HEK293 (cell line): ENCODE measurements around the gene RANBP10.

Source experiments
- CTCF ChIA-PET: fragments of 350-600 bp; formaldehyde crosslinking; extraction: SDS; loops from one replicate; lab custom pipeline; 2021; ENCODE audit warnings: antibody characterized with exemption; lab: Yijun Ruan, JAX
- POLR2A ChIA-PET: fragments of 300-600 bp; formaldehyde crosslinking; extraction: SDS; loops from one replicate; lab custom pipeline; 2020; ENCODE audit warnings: antibody characterized with exemption, inconsistent platforms; lab: Yijun Ruan, JAX
- H3K27ac ChIP-seq: fragments of 200-500 bp; sonication (Bioruptor generic); 2 replicates; pipeline ENCODE4 v1.5.1; 2014; ENCODE audit warnings: low read depth, low read length, control low read depth, inconsistent platforms; ENCODE audit errors: extremely low read depth
- H3K36me3 ChIP-seq, 2 experiments: fragments of 200-500 bp in 1 of 2; sonication (Bioruptor generic) in 1 of 2; 1 replicate in 1 of 2; 2 replicates in 1 of 2; pipeline ENCODE4 v1.5.1; 2014 to 2017; ENCODE audit warnings: inconsistent platforms in 2 of 2, low read length in 2 of 2; ENCODE audit not compliant: control insufficient read depth in 2 of 2, insufficient read depth in 1 of 2
- H3K4me1 ChIP-seq: fragments of 200-500 bp; sonication (Bioruptor generic); 2 replicates; pipeline ENCODE4 v1.5.1; 2014; ENCODE audit warnings: mild to moderate bottlenecking, low read length, inconsistent platforms; ENCODE audit not compliant: control insufficient read depth, insufficient read depth
- H3K4me3 ChIP-seq: 2 replicates; pipeline ENCODE4 v1.5.1; 2011; ENCODE audit warnings: low read depth, mild to moderate bottlenecking, control low read depth, low read length, moderate library complexity
- H3K9me3 ChIP-seq: fragments of 200-500 bp; sonication (Bioruptor generic); 2 replicates; pipeline ENCODE4 v1.5.1; 2014; ENCODE audit warnings: low read depth, low read length, inconsistent platforms; ENCODE audit not compliant: control insufficient read depth, insufficient read depth
- BCL11A ChIP-seq: fragments of 450-650 bp; formaldehyde crosslinking; IDR thresholded peaks from 2 replicates; pipeline ENCODE4 v1.5.1; 2016; ENCODE audit warnings: low read depth, missing biosample characterization, missing genetic modification characterization
- GLIS1 ChIP-seq: fragments of 450-650 bp; formaldehyde crosslinking; IDR thresholded peaks from 2 replicates; pipeline ENCODE4 v1.5.1; 2016; ENCODE audit warnings: missing biosample characterization, missing genetic modification characterization
- IKZF3 ChIP-seq: fragments of 450-650 bp; IDR thresholded peaks from 2 replicates; pipeline ENCODE4 v1.5.0; 2018; ENCODE audit warnings: missing biosample characterization, mild to moderate bottlenecking, missing genetic modification characterization, moderate library complexity
- KLF1 ChIP-seq: fragments of 450-650 bp; formaldehyde crosslinking; IDR thresholded peaks from 2 replicates; pipeline ENCODE4 v1.5.1; 2016; ENCODE audit warnings: missing biosample characterization, missing genetic modification characterization
- KLF7 ChIP-seq: fragments of 450-650 bp; formaldehyde crosslinking; IDR thresholded peaks from 2 replicates; pipeline ENCODE4 v1.5.1; 2016; ENCODE audit warnings: missing biosample characterization, missing genetic modification characterization, borderline replicate concordance
- KLF9 ChIP-seq: fragments of 450-650 bp; formaldehyde crosslinking; IDR thresholded peaks from 2 replicates; pipeline ENCODE4 v1.5.1; 2016; ENCODE audit warnings: missing biosample characterization, missing genetic modification characterization, low read depth
- MZF1 ChIP-seq: fragments of 450-650 bp; formaldehyde crosslinking; IDR thresholded peaks from 2 replicates; pipeline ENCODE4 v1.5.1; 2017; ENCODE audit warnings: missing biosample characterization, missing genetic modification characterization, borderline replicate concordance
- OVOL3 ChIP-seq: fragments of 450-650 bp; formaldehyde crosslinking; IDR thresholded peaks from 2 replicates; pipeline ENCODE4 v1.5.1; 2016; ENCODE audit warnings: missing biosample characterization, missing genetic modification characterization
- TCF7L2 ChIP-seq: IDR thresholded peaks from 2 replicates; pipeline ENCODE4 v1.6.1; 2011; ENCODE audit warnings: low read depth, mild to moderate bottlenecking, inconsistent platforms, low read length, moderate library complexity, borderline replicate concordance
- WT1 ChIP-seq: fragments of 450-650 bp; formaldehyde crosslinking; IDR thresholded peaks from 2 replicates; pipeline ENCODE4 v1.5.1; 2016; ENCODE audit warnings: missing biosample characterization, missing genetic modification characterization
- ZNF121 ChIP-seq: fragments of 450-650 bp; formaldehyde crosslinking; IDR thresholded peaks from 2 replicates; pipeline ENCODE4 v1.5.1; 2016; ENCODE audit warnings: missing biosample characterization, missing genetic modification characterization
- ZNF184 ChIP-seq: fragments of 450-650 bp; IDR thresholded peaks from 2 replicates; pipeline ENCODE4 v1.5.1; 2018; ENCODE audit warnings: missing biosample characterization, mild to moderate bottlenecking, missing genetic modification characterization
- ZNF423 ChIP-seq: fragments of 450-650 bp; formaldehyde crosslinking; IDR thresholded peaks from 2 replicates; pipeline ENCODE4 v1.5.1; 2016; ENCODE audit warnings: missing biosample characterization, missing genetic modification characterization
- ZNF521 ChIP-seq: fragments of 450-650 bp; formaldehyde crosslinking; IDR thresholded peaks from 2 replicates; pipeline ENCODE4 v1.5.1; 2017; ENCODE audit warnings: missing biosample characterization, mild to moderate bottlenecking, missing genetic modification characterization
- ZNF530 ChIP-seq: fragments of 450-650 bp; formaldehyde crosslinking; IDR thresholded peaks from 2 replicates; pipeline ENCODE4 v1.5.1; 2016; ENCODE audit warnings: low read depth, missing biosample characterization, missing genetic modification characterization
- ZNF561 ChIP-seq: fragments of 450-650 bp; IDR thresholded peaks from 2 replicates; pipeline ENCODE4 v1.5.1; 2018; ENCODE audit warnings: missing biosample characterization, missing genetic modification characterization, borderline replicate concordance
- ZNF585B ChIP-seq: fragments of 450-650 bp; formaldehyde crosslinking; IDR thresholded peaks from 2 replicates; pipeline ENCODE4 v1.5.1; 2016; ENCODE audit warnings: missing biosample characterization, missing genetic modification characterization
- ZNF610 ChIP-seq: fragments of 450-650 bp; formaldehyde crosslinking; IDR thresholded peaks from 2 replicates; pipeline ENCODE4 v1.5.1; 2016; ENCODE audit warnings: missing biosample characterization, missing genetic modification characterization, borderline replicate concordance
- ZNF626 ChIP-seq: fragments of 450-650 bp; sonication (Bioruptor Pico); formaldehyde crosslinking; IDR thresholded peaks from 2 replicates; pipeline ENCODE4 v1.5.1; 2018; ENCODE audit warnings: missing biosample characterization, missing genetic modification characterization, inconsistent platforms
- ZNF776 ChIP-seq: fragments of 450-650 bp; formaldehyde crosslinking; IDR thresholded peaks from 2 replicates; pipeline ENCODE4 v1.5.0; 2017; ENCODE audit warnings: missing biosample characterization, missing genetic modification characterization, borderline replicate concordance
- ZSCAN16 ChIP-seq: fragments of 450-650 bp; formaldehyde crosslinking; IDR thresholded peaks from 2 replicates; pipeline ENCODE4 v1.5.1; 2016; ENCODE audit warnings: missing biosample characterization, missing genetic modification characterization
- TF ChIP-seq, protein P1 (sequence below): fragments of 450-650 bp; formaldehyde crosslinking; IDR thresholded peaks from 2 replicates; pipeline ENCODE4 v1.5.1; 2017; ENCODE audit warnings: missing biosample characterization, missing genetic modification characterization
- TF ChIP-seq, protein P2 (sequence below): fragments of 450-650 bp; formaldehyde crosslinking; IDR thresholded peaks from 2 replicates; pipeline ENCODE4 v1.5.1; 2016; ENCODE audit warnings: missing biosample characterization, missing genetic modification characterization
- TF ChIP-seq, protein P3 (sequence below): fragments of 450-650 bp; formaldehyde crosslinking; IDR thresholded peaks from 2 replicates; pipeline ENCODE4 v1.5.1; 2017; ENCODE audit warnings: missing biosample characterization, missing genetic modification characterization
- TF ChIP-seq, protein P4 (sequence below): fragments of 450-650 bp; formaldehyde crosslinking; IDR thresholded peaks from 2 replicates; pipeline ENCODE4 v1.5.1; 2016; ENCODE audit warnings: missing biosample characterization, missing genetic modification characterization
- TF ChIP-seq, protein P5 (sequence below): fragments of 450-650 bp; formaldehyde crosslinking; IDR thresholded peaks from 2 replicates; pipeline ENCODE4 v1.5.1; 2017; ENCODE audit warnings: missing biosample characterization, mild to moderate bottlenecking, missing genetic modification characterization, moderate library complexity

Gene RANBP10

DNA sequence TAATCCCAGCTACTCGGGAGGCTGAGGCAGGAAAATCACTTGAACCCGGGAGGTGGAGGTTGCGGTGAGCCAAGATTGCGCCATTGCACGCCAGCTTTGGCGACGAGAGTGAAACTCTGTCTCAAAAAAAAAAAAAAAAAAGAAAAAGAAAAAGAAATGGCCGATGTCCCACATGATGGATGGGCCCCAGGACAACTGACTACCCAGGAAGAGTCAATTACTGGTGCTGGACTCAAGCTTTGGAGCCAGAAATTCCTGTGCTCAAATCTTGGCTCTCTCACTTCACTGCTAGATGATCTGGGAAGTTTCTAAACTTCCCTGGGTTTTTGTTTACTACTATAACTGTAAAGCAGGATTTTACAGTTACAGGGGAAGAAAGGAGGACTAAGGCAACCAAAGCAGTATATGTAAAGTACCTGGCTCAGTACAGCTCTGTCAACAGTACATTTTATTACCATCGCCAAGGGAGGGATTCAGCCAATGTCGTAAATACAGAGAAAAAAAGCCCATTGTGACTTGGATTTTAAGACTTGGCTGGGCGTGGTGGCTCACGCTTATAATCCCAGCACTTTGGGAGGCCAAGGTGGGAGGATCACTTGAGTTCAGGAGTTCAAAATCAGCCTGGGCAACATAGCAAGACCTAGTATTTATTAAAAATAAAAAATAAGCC is 127.9 kb downstream of the RANBP10 start:
- POLR2A ChIA-PET, result interaction anchor here (0.8 kb wide), 1 partner anchor 15 kb away, joined by 4 read pairs; no protein-coding TSS in a partner anchor
- no peak for TF ChIP-seq ZNF585B (tag by site-specific recombination)
- TF ChIP-seq BCL11A (tag by site-specific recombination), result peak; percentile 29; the same call in 1 of the 2 replicates
- peak; percentile 85; the same call in 1 of the 2 replicates for TF ChIP-seq OVOL3 (tag by site-specific recombination)
- no peak for TF ChIP-seq ZNF530
- TF ChIP-seq ZNF610 (tag by site-specific recombination), result 0 out of 2 replicates have a peak, but pooled peaks have one; percentile 50
- peak; percentile 88 for TF ChIP-seq ZSCAN16 (tag by site-specific recombination)
- peak; percentile 72 for TF ChIP-seq ZNF561
- no peak for TF ChIP-seq TCF7L2
- TF ChIP-seq KLF7 (tag by site-specific recombination), result peak; percentile 46; the same call in 1 of the 2 replicates
- TF ChIP-seq, protein P1, sequence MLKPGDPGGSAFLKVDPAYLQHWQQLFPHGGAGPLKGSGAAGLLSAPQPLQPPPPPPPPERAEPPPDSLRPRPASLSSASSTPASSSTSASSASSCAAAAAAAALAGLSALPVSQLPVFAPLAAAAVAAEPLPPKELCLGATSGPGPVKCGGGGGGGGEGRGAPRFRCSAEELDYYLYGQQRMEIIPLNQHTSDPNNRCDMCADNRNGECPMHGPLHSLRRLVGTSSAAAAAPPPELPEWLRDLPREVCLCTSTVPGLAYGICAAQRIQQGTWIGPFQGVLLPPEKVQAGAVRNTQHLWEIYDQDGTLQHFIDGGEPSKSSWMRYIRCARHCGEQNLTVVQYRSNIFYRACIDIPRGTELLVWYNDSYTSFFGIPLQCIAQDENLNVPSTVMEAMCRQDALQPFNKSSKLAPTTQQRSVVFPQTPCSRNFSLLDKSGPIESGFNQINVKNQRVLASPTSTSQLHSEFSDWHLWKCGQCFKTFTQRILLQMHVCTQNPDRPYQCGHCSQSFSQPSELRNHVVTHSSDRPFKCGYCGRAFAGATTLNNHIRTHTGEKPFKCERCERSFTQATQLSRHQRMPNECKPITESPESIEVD (tag by site-specific recombination), result peak; percentile 76
- 0 out of 2 replicates have a peak, but pooled peaks have one; percentile 33 for TF ChIP-seq ZNF423 (tag by site-specific recombination)
- TF ChIP-seq, protein P2, sequence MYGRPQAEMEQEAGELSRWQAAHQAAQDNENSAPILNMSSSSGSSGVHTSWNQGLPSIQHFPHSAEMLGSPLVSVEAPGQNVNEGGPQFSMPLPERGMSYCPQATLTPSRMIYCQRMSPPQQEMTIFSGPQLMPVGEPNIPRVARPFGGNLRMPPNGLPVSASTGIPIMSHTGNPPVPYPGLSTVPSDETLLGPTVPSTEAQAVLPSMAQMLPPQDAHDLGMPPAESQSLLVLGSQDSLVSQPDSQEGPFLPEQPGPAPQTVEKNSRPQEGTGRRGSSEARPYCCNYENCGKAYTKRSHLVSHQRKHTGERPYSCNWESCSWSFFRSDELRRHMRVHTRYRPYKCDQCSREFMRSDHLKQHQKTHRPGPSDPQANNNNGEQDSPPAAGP (tag by site-specific recombination), result 0 out of 2 replicates have a peak, but pooled peaks have one; percentile 32
- TF ChIP-seq MZF1, result peak; percentile 81; the same call in 1 of the 2 replicates
- peak; percentile 93 for TF ChIP-seq KLF1 (tag by site-specific recombination)
- TF ChIP-seq, protein P3, sequence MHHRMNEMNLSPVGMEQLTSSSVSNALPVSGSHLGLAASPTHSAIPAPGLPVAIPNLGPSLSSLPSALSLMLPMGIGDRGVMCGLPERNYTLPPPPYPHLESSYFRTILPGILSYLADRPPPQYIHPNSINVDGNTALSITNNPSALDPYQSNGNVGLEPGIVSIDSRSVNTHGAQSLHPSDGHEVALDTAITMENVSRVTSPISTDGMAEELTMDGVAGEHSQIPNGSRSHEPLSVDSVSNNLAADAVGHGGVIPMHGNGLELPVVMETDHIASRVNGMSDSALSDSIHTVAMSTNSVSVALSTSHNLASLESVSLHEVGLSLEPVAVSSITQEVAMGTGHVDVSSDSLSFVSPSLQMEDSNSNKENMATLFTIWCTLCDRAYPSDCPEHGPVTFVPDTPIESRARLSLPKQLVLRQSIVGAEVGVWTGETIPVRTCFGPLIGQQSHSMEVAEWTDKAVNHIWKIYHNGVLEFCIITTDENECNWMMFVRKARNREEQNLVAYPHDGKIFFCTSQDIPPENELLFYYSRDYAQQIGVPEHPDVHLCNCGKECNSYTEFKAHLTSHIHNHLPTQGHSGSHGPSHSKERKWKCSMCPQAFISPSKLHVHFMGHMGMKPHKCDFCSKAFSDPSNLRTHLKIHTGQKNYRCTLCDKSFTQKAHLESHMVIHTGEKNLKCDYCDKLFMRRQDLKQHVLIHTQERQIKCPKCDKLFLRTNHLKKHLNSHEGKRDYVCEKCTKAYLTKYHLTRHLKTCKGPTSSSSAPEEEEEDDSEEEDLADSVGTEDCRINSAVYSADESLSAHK (tag by site-specific recombination), result peak; percentile 92
- no peak for TF ChIP-seq ZNF184 (tag by site-specific recombination)
- TF ChIP-seq GLIS1, result peak; percentile 63
- TF ChIP-seq, protein P4, sequence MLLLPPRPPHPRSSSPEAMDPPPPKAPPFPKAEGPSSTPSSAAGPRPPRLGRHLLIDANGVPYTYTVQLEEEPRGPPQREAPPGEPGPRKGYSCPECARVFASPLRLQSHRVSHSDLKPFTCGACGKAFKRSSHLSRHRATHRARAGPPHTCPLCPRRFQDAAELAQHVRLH (tag by site-specific recombination), result 0 out of 2 replicates have a peak, but pooled peaks have one; percentile 14
- TF ChIP-seq ZNF121 (tag by site-specific recombination), result peak; percentile 91
- no peak for TF ChIP-seq ZNF776 (tag by site-specific recombination)
- TF ChIP-seq, protein P5, sequence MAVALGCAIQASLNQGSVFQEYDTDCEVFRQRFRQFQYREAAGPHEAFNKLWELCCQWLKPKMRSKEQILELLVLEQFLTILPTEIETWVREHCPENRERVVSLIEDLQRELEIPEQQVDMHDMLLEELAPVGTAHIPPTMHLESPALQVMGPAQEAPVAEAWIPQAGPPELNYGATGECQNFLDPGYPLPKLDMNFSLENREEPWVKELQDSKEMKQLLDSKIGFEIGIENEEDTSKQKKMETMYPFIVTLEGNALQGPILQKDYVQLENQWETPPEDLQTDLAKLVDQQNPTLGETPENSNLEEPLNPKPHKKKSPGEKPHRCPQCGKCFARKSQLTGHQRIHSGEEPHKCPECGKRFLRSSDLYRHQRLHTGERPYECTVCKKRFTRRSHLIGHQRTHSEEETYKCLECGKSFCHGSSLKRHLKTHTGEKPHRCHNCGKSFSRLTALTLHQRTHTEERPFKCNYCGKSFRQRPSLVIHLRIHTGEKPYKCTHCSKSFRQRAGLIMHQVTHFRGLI (tag by site-specific recombination), result peak; percentile 93
- no peak for TF ChIP-seq ZNF626 (tag by site-specific recombination)
- TF ChIP-seq WT1, result peak; percentile 84
- TF ChIP-seq IKZF3 (tag by site-specific recombination), result 0 out of 2 replicates have a peak, but pooled peaks have one; percentile 13
- 0 out of 2 replicates have a peak, but pooled peaks have one; percentile 21 for TF ChIP-seq KLF9 (tag by site-specific recombination)
- no peak for TF ChIP-seq ZNF521 (tag by site-specific recombination)
- TF ChIP-seq, all 188 proteins: peak for 19
- 0 out of 2 replicates have a peak, but pooled peaks cover 1% of the 10 kb centered on the region for H3K4me1 ChIP-seq
- H3K4me3 ChIP-seq, result no peak overlapping the region
- no peaks in the 10 kb centered on the region for H3K9me3 ChIP-seq
- peaks cover 0 to 36% of the 10 kb centered on the region in 2 experiments; a peak in 2 of 3 replicates for H3K36me3 ChIP-seq
- CTCF ChIA-PET, result interaction anchor here (0.6 to 2.4 kb wide), 4 partner anchors 41 to 185 kb away, joined by 3 to 6 read pairs (median 3); partner anchors contain the start of gene GFOD2
- H3K27ac ChIP-seq, result no peak overlapping the region
